Measurements from ENCODE around the gene SV2B. TPM values are rescaled to one million over a fixed set of nuclear protein-coding genes. Genes with fewer than 3 reads are reported as not detected.

SV2B gene
- total RNA-seq: not detected in 2 replicates

- TF ChIP-seq CTCF (IDR thresholded peaks at IDR 0.05; ENCODE audit: insufficient read depth, low read depth, low read length): no peak
- DNase-seq (ENCODE audit: low read depth): peak; percentile 37
- H3K4me3 ChIP-seq (ENCODE audit: low read depth, low read length): peak within 1 kb of the TSS; percentile 48
Observed at GRCh38 chr15:91099995-91100813, at the start of gene SV2B. TSS of gene SV2B (plus strand) at chr15:91100257. CDS start at chr15:91226264, 126,007 bp downstream.

GRCh38 chr15:91051248-91051647 is 48.8 kb upstream of the SV2B start:
- no peak for TF ChIP-seq CTCF (IDR thresholded peaks at IDR 0.05; ENCODE audit: insufficient read depth, low read depth, low read length)
- no peak for DNase-seq (ENCODE audit: low read depth)
- no peak overlapping the region for H3K4me3 ChIP-seq (ENCODE audit: low read depth, low read length)

- no peak for DNase-seq (ENCODE audit: low read depth)
- TF ChIP-seq CTCF (IDR thresholded peaks at IDR 0.05; ENCODE audit: insufficient read depth, low read depth, low read length): no peak
Observed at GRCh38 chr15:91054816-91055215, 45.2 kb upstream of the SV2B start.

GRCh38 chr15:91055548-91056331 is 44.3 kb upstream of the SV2B start:
- peak; percentile 86 for TF ChIP-seq CTCF (IDR thresholded peaks at IDR 0.05; ENCODE audit: insufficient read depth, low read depth, low read length)
- DNase-seq (ENCODE audit: low read depth): peak; percentile 51
- H3K4me3 ChIP-seq (ENCODE audit: low read depth, low read length): no peak overlapping the region

More at GRCh38 chr15:91054816-91055215, 45.2 kb upstream of the SV2B start:
- no peak overlapping the region for H3K4me3 ChIP-seq (ENCODE audit: low read depth, low read length)

GRCh38 chr15:91061230-91061629 is 38.8 kb upstream of the SV2B start:
- no peak for DNase-seq (ENCODE audit: low read depth)
- H3K4me3 ChIP-seq (ENCODE audit: low read depth, low read length): no peak overlapping the region
- no peak for TF ChIP-seq CTCF (IDR thresholded peaks at IDR 0.05; ENCODE audit: insufficient read depth, low read depth, low read length)

GRCh38 chr15:91061997-91062396 is 38.1 kb upstream of the SV2B start:
- DNase-seq (ENCODE audit: low read depth): no peak
- H3K4me3 ChIP-seq (ENCODE audit: low read depth, low read length): no peak overlapping the region
- no peak for TF ChIP-seq CTCF (IDR thresholded peaks at IDR 0.05; ENCODE audit: insufficient read depth, low read depth, low read length)

Data from fibroblast of villous mesenchyme (primary cell).